ENCODE results near the gene KRTAP10-6.
"Not testable (repeated sequence)": the region's sequence is repeated elsewhere in the genome, so short reads cannot be mapped to it uniquely, and the experiment has no call there.

The KRTAP10-6 gene

GRCh38 chr21:44612669-44613229 lies 20.4 kb upstream of the KRTAP10-6 start:
- no peak overlapping the region for H3K4me3 Mint-ChIP-seq
- H3K27me3 Mint-ChIP-seq: peaks cover 17% of the 10 kb centered on the region
- H3K27ac Mint-ChIP-seq: no peak overlapping the region
- no peak for DNase-seq
- H3K4me1 Mint-ChIP-seq: peaks cover 17% of the 10 kb centered on the region
- peaks cover 9% of the 10 kb centered on the region for H3K36me3 Mint-ChIP-seq
- CTCF ChIA-PET: interaction anchor here (0.8 kb wide), 1 partner anchor 127 kb away, joined by 3 read pairs; no protein-coding TSS in a partner anchor
- H3K9me3 Mint-ChIP-seq: peaks cover 38% of the 10 kb centered on the region

GRCh38 chr21:44612029-44612486 lies 19.8 kb upstream of the KRTAP10-6 start, which contains the start of gene KRTAP10-8:
KRTAP10-8 (plus strand) TSS chr21:44612079; CDS start chr21:44612101, 22 bp downstream.
- no peak for DNase-seq
- no peak within 1 kb of the TSS for H3K27ac Mint-ChIP-seq
- peaks cover 11% of the 10 kb centered on the region for H3K4me1 Mint-ChIP-seq
- peaks cover 38% of the 10 kb centered on the region for H3K9me3 Mint-ChIP-seq
- CTCF ChIA-PET: interaction anchor here (0.8 kb wide), 1 partner anchor 128 kb away, joined by 3 read pairs; no protein-coding TSS in a partner anchor
- peaks cover 18% of the 10 kb centered on the region for H3K27me3 Mint-ChIP-seq
- H3K36me3 Mint-ChIP-seq: peaks cover 9% of the 10 kb centered on the region
- no peak within 1 kb of the TSS for H3K4me3 Mint-ChIP-seq

DNA sequence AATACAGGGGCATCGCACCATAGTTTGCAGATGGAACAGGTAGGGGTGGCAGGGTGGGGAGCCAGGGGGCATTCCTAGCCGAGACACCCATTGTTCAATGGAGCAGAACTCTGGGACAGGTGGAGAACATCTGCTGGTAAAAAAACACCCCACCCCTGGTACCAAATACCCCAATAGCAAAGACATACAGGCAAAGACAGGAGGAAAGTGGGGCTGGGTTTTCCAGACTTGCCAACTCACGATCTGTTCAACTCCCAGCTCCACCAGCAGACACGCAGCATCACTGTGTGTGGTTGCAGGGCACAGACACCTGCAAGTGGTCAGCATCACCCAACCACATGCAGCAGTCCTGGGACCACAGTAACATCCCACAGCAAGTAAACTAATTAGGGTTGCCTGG lies 19.2 kb upstream of the KRTAP10-6 start:
- H3K36me3 Mint-ChIP-seq: peaks cover 9% of the 10 kb centered on the region
- no peak overlapping the region for H3K27ac Mint-ChIP-seq
- no peak for DNase-seq
- peaks cover 39% of the 10 kb centered on the region for H3K9me3 Mint-ChIP-seq
- no peak overlapping the region for H3K4me3 Mint-ChIP-seq
- H3K27me3 Mint-ChIP-seq: peaks cover 22% of the 10 kb centered on the region
- CTCF ChIA-PET: no interaction called here
- peaks cover 9% of the 10 kb centered on the region for H3K4me1 Mint-ChIP-seq

- Mint-ChIP-seq H3K9me3 (peaks cover 44% of the 10 kb centered on the region), H3K27me3 (peaks cover 21% of the 10 kb centered on the region)
- DNase-seq, H3K36me3 Mint-ChIP-seq, H3K27ac Mint-ChIP-seq, H3K4me1 Mint-ChIP-seq, H3K4me3 Mint-ChIP-seq: not testable (repeated sequence)
- CTCF ChIA-PET: interaction anchor here (0.6 kb wide), 1 partner anchor 92 kb away, joined by 3 read pairs; no protein-coding TSS in a partner anchor
These were observed 18.0 kb upstream of the KRTAP10-6 start for GRCh38 chr21:44610157-44610843.

DNA sequence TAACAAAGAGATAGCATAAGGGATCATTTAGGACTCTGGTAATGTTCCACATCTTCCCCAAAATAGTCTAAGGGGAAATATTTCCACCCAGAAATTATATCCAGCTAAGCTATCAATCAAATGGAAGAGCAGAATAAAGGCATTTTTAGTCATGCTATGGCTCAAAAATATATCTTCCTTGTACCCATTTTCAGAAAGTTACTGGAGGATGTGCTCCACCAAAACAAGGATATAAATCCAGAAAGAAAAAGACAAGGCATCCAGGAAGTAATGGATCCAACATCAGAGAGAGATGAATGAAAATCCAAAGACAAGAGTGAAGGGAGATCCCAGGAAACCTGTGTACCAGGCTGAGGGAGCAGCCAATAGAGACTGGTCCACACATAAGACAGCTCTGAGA lies 16.9 kb upstream of the KRTAP10-6 start:
- CTCF ChIA-PET: no interaction called here
- no peak for DNase-seq
- H3K27me3 Mint-ChIP-seq: peaks cover 25% of the 10 kb centered on the region
- no peaks in the 10 kb centered on the region for H3K4me1 Mint-ChIP-seq
- peaks cover 42% of the 10 kb centered on the region for H3K9me3 Mint-ChIP-seq
- peaks cover 9% of the 10 kb centered on the region for H3K36me3 Mint-ChIP-seq
- H3K4me3 Mint-ChIP-seq: no peak overlapping the region
- no peak overlapping the region for H3K27ac Mint-ChIP-seq

DNA sequence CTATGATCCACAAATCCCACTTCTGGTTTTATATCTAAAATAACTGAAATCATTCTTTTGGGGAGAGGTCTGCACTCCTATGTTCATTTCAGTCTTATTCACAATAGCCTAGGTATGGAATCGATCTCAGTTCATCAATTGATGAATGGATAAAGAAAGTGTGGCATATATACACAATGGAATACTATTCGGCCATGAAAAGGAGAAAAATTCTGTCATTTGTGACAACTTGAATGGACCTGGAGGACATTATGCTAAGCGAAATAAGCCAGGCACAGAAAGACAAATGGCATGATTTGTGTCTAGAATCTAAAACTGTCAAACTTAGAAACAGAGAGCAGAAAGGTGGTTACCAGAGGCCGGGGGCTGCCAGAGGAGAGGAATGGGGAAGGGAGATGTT lies 14.2 kb upstream of the KRTAP10-6 start:
- Mint-ChIP-seq H3K27me3 (peaks cover 39% of the 10 kb centered on the region), H3K4me3 (no peak overlapping the region), H3K27ac (no peak overlapping the region), H3K4me1 (no peaks in the 10 kb centered on the region), H3K9me3 (peaks cover 31% of the 10 kb centered on the region), H3K36me3 (peaks cover 8% of the 10 kb centered on the region)
- CTCF ChIA-PET: interaction anchor here (1.1 kb wide), 1 partner anchor 40 kb away, joined by 3 read pairs; no protein-coding TSS in a partner anchor
- no peak for DNase-seq

GRCh38 chr21:44603911-44604310 lies 11.6 kb upstream of the KRTAP10-6 start:
- H3K27me3 Mint-ChIP-seq: peaks cover 40% of the 10 kb centered on the region
- peaks cover 7% of the 10 kb centered on the region for H3K9me3 Mint-ChIP-seq
- no peaks in the 10 kb centered on the region for H3K36me3 Mint-ChIP-seq
- CTCF ChIA-PET: no interaction called here
- H3K4me1 Mint-ChIP-seq: no peaks in the 10 kb centered on the region
- no peak overlapping the region for H3K4me3 Mint-ChIP-seq
- no peak for DNase-seq
- no peak overlapping the region for H3K27ac Mint-ChIP-seq

DNA sequence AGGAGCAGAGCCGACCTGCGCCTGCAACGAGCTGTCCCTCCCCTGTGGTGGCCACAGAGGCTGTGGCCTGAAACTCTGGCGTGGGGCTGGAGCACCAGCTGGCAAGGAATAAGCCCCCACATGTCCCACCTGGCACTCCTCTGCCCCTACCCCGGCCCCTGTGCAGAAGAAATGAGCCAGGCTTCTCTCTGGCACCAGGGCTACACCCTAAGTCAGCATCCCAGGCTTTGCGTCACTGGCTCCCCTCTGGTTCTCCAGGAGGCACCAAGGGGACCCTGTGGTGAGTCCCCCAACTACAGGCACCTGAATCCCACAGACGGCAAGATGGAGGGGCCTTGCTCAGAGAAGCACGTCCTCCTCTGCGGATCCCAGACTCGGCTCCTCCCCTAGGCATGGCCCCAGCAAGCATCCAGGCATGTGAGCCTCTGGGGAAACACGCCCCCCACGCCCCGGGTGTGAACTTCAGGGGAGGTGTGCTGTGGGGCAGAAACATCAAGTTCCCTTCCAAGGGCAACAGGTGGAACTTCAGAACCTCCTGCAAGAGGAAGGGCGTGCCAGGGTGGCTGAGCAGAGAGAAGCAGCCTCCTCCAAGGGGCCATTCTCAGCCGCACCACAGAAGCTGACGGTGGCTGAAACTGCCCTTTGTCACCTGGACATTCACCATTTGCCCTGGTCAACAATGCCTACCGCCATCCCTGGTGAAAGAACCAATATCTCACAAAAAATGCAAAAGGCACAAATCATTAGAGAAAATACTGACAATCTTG lies 11.0 kb upstream of the KRTAP10-6 start:
- Mint-ChIP-seq H3K36me3 (no peaks in the 10 kb centered on the region), H3K9me3 (peaks cover 6% of the 10 kb centered on the region), H3K27me3 (peaks cover 40% of the 10 kb centered on the region), H3K4me1 (no peaks in the 10 kb centered on the region), H3K4me3 (no peak overlapping the region), H3K27ac (no peak overlapping the region)
- DNase-seq: no peak
- CTCF ChIA-PET: no interaction called here

DNA sequence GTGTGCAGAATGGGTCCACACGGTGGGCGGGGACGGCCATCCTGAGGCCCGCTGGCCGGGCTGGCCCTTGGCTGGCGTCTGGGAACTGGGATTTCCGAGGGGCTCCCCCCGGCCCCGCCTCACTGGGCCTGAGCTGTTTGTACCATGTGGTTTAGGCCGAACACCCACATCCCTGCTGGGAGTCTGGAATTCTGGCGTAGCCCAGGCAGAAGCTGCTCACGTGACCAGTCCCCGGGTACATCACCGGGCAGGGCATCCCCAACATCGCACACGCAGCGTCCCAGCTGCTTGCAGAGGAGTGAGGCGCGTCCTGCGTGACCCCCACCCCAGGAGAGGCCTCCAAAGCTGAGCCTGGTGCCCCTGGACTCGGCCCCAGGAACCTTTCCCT lies 10.2 kb upstream of the KRTAP10-6 start:
- Mint-ChIP-seq H3K27ac (no peak overlapping the region), H3K4me3 (no peak overlapping the region), H3K27me3 (peaks cover 43% of the 10 kb centered on the region), H3K4me1 (no peaks in the 10 kb centered on the region), H3K9me3 (peaks cover 6% of the 10 kb centered on the region), H3K36me3 (no peaks in the 10 kb centered on the region)
- DNase-seq: no peak
- CTCF ChIA-PET: no interaction called here

- Mint-ChIP-seq H3K4me1 (no peaks in the 10 kb centered on the region), H3K27ac (peak overlapping the region; percentile 37), H3K9me3 (peaks cover 6% of the 10 kb centered on the region), H3K4me3 (no peak overlapping the region), H3K36me3 (no peaks in the 10 kb centered on the region), H3K27me3 (peaks cover 43% of the 10 kb centered on the region)
- DNase-seq: no peak
- CTCF ChIA-PET: no interaction called here
These were observed 9.5 kb upstream of the KRTAP10-6 start for GRCh38 chr21:44601596-44602462.

GRCh38 chr21:44601091-44601490 lies 8.8 kb upstream of the KRTAP10-6 start:
- H3K4me3 Mint-ChIP-seq, H3K9me3 Mint-ChIP-seq, H3K36me3 Mint-ChIP-seq, DNase-seq, H3K4me1 Mint-ChIP-seq, H3K27ac Mint-ChIP-seq: not testable (repeated sequence)
- CTCF ChIA-PET: interaction anchor here (0.5 kb wide), 1 partner anchor 98 kb away, joined by 3 read pairs; no protein-coding TSS in a partner anchor
- peaks cover 42% of the 10 kb centered on the region for H3K27me3 Mint-ChIP-seq

DNA sequence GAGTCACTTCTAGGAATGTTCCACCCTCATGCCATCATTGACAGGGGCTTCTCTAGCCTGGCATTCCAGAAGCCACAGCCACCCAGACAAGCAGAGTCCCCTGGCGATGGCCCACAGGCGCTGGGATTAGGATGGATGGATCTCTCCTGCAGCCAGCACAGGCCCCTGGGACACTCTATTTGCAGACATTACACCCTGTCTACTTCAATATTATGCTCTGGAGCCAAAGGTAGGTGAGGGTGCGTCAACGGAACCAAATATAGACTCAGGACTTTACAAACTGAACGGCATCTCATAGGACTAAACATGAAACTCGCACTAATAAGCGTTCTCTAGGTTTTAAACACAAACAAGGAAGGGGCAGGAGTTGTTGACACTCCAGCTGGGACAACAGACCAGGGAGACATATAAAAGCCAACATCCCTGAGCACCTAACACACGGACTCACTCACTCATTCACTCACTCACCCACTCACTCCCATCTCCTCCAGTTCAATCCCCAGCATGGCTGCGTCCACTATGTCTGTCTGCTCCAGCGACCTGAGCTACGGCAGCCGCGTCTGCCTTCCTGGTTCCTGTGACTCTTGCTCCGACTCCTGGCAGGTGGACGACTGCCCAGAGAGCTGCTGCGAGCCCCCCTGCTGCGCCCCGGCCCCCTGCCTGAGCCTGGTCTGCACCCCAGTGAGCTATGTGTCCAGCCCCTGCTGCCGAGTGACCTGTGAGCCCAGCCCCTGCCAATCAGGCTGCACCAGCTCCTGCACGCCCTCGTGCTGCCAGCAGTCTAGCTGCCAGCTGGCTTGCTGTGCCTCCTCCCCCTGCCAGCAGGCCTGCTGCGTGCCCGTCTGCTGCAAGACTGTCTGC lies 8.0 kb upstream of the KRTAP10-6 start, which contains the start of gene KRTAP10-7:
TSS of gene KRTAP10-7 (plus strand) at position 480 of the 861 bp plus-strand sequence. CDS start at position 505, 25 bp downstream.
- not testable (repeated sequence) for H3K27ac Mint-ChIP-seq, H3K4me3 Mint-ChIP-seq
- CTCF ChIA-PET: interaction anchor here (0.5 kb wide), 1 partner anchor 99 kb away, joined by 3 read pairs; no protein-coding TSS in a partner anchor

More for the DNA sequence above, 8.0 kb upstream of the KRTAP10-6 start, which contains the start of gene KRTAP10-7:
- not testable (repeated sequence) for H3K36me3 Mint-ChIP-seq, H3K9me3 Mint-ChIP-seq, DNase-seq, H3K4me1 Mint-ChIP-seq
- peaks cover 40% of the 10 kb centered on the region for H3K27me3 Mint-ChIP-seq
